GM21528 (cell line): ENCODE data around the gene EML6.

Source experiments
- ATAC-seq: cut with Tn5 transposase; IDR thresholded peaks from one replicate; pipeline ENCODE4 v1.9.1; 2021; ENCODE audit warnings: mild to moderate bottlenecking, moderate library complexity; ENCODE audit not compliant: unreplicated experiment, low FRiP score

Gene EML6

GRCh38 chr2:54789878-54790277 is 66.4 kb downstream of the EML6 start:
- no peak for ATAC-seq

DNA sequence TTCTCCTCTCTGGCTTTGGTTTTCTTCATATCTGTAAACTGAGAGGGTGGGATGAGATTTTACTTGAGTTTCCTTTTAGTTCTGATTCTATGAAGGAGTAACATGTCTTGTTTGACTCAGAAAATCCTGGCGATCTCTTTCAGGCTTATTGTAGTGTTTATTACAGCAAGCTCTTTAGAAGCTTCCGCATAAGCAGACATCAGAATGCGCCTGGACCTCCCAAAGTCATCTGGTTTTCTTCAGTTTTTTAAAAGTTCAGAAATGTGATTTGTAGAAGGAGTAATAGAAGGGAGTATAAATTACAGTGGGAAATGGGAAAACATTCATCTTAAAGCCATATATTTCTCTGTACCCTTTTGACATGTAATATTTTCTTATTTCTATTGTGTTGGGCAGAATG is 68.4 kb downstream of the EML6 start:
- ATAC-seq, result no peak

DNA sequence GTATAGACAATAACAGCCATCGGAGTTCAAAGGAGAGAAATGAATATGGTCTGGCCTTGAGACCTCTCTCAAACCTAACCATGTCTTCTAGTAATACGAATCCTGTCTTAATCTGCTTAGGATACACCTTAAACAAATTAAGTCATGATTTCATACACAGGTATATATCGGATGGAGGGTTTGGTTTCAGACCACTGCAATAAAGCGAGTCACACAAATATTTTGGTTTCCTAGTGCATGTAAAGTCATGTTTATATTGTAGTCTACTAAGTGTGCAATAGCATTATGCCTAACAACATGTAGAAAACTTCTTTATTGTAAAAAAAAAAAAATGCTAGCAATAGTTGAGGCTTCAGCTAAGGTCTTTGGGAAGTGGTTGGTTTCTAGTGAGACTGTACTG is 73.8 kb downstream of the EML6 start:
- ATAC-seq, result no peak

- ATAC-seq, result no peak
These were observed 77.9 kb downstream of the EML6 start for GRCh38 chr2:54801352-54801751.

DNA sequence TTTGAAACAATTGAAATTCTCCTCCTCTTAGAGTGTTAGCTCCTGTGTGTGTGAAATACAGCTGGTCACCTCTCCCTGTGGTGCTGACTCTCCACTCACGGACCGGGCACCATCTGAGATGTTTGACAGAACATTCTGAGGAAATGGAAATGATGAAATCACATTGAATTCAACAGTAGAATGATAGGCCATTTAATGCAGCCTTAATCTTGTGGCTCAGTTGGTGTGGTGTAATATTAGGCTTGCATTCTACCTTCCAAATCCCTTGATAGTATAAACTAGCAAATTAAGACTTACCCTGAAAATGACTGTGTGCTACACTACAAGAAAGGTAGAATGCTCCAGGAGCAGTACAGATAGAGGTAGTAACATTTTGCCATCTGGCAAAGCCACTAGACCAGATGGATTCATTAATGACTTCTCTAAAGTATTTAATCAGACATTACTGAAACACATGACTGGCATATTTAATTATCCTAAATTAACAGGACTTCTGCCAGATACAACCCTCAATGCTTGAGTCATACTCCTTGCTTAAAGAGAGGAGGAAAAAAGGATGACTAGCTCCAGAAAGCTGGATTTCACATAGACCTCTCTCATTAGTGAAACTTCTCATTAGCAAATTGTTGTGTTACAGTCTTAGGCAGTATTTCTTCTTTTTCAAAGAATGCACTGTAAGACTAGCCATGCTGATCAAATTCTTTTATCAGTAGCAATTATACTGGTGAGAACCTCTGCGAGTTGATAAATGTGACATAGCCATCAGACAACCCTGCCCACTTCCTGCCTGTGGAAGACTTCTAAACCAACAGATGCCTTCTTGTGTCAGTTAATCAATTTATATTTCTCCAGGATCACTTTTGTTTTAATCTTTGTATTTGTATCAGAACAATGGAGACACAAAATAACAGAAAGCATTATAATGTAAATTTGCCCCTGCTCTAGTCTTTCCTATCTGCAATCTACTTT is 80.6 kb downstream of the EML6 start:
- no peak for ATAC-seq

GRCh38 chr2:54805255-54805654 is 81.8 kb downstream of the EML6 start:
- ATAC-seq, result no peak

GRCh38 chr2:54806975-54807374 is 83.5 kb downstream of the EML6 start:
- ATAC-seq, result no peak

DNA sequence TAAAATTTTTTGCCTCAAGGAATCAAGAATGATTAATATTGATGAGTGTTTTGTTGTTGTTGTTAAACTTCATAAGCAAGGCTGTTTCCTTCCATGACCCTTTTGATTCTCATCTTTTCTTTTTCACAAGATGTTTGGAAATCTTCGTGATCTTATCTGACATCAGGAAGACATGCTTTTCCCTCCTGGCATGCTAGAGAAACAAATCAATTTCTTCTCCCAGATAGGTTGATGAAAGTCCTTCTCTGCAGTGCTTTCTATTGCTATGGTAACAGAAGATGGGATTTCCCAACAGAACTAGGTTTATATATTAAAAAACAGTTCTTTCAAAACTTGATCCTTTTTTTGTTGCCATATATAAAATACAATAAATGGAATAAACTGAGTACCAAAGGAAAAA is 85.2 kb downstream of the EML6 start:
- ATAC-seq, result no peak

- no peak for ATAC-seq
These were observed 86.4 kb downstream of the EML6 start for GRCh38 chr2:54809819-54810218.

DNA sequence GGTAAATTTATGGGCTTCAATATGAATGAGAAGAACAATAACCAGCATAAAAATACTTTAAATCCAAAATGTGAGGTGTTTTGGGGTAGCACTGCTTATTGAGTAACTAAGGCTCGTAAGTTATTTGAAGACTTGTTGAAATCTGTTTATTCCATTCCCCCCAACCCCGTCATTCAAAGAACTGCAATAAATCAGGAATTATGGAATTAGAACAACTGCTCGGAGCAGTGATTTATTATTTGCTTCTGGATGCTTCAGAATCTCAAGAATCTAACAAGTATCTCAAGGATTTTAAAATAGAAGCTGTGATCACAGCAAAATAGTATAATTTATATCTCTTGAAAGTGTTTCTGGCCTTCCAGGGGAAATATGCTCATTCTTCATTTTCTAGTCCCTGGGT is 86.8 kb downstream of the EML6 start:
- ATAC-seq, result no peak

DNA sequence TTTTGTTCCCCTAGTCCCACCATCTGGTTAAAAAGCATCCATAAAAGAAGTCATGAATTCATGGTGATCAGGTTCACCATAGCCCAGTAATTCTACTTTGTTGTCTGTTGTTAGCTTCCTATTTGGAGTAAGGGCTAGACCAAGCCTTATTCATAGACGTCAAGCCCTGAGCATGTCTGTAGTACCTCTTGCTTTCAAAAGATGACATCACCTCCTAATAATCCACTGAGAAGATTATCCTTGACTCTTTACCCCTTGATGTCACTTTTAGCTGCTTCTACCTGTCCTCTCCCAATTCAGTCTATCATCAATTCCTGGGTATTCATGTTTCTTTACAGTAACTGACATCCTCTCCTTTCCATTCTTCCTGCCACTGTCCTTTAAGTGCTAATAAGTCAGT is 90.1 kb downstream of the EML6 start:
- ATAC-seq, result no peak

- no peak for ATAC-seq
These were observed 91.1 kb downstream of the EML6 start for GRCh38 chr2:54814389-54815147.

DNA sequence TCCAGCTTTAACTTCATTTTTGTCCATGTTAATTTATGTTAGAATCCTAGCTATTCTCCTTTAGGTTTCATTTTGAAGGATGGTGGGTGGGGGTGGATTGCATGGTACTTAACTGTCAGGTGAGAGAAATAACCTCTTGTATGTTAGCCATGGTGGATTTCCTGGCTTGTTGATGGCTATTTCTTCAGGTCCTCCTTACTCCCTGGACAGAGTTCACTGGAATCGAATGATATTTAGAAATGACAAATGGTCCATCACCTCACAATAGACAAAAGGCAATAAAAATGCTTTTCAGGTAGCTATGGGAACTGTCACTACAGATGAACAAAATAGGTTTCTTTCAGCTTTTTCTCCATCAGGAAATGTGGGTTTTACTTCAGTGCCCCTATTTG is 91.7 kb downstream of the EML6 start:
- no peak for ATAC-seq

DNA sequence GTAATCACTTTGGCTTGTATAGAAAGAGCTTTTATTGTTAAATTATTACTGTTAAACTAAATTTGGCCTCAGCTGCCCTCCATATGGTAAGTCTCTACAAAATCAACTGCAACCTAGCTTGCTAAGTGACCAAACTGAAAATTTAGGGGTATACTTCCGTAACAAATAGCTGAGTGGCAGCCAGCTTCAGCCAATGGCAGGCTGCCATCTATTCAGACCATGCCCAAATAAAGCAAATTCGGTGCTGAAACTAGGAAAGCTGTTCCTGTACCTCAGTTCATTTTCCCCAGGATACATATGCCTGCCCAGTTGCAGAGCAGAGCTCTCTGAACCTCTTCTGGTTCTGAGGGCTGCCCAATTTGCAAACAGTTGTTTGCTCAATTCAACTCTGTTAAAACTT is 94.8 kb downstream of the EML6 start:
- ATAC-seq, result no peak

DNA sequence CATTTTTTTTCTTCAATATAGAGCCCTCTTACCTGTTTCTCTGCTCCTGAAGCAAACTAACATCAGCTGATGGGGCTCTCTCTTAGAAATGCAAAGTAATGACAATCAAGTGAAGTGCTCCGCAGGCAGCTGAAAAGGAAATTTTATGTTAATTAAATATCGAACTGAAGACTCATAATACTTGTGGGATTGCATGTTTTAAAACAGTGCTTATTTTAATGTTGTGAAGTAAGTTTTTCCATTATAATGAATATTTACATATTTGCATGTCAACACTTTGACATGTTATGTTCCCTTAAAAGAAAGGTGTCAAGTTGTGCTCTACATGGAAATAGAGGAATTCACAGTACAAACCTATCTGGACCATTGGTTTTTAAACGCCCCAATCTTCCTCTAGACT is 97.1 kb downstream of the EML6 start:
- ATAC-seq, result no peak

DNA sequence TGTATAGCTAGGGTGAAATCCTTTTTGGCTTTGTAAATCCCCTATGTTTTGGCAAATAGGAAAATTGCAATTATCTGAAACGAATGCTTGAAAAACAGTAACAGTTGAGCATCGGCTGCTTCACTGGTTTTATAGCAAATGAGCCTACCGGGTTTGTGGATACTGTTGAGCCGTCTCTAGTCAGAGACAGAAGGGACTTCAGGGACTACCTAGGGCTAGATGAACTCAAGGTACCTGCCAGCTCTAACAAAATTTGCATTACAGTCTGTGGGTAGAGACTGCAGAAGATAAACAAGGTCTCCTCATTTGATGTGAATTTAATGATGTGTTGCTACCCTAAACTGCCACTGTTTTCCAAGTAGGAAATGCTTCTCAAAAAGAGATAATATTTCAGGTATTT is 101.1 kb downstream of the EML6 start:
- ATAC-seq, result no peak

- no peak for ATAC-seq
These were observed 107.1 kb downstream of the EML6 start for GRCh38 chr2:54830546-54830945.

- no peak for ATAC-seq
These were observed 108.0 kb downstream of the EML6 start for GRCh38 chr2:54831480-54831879.

DNA sequence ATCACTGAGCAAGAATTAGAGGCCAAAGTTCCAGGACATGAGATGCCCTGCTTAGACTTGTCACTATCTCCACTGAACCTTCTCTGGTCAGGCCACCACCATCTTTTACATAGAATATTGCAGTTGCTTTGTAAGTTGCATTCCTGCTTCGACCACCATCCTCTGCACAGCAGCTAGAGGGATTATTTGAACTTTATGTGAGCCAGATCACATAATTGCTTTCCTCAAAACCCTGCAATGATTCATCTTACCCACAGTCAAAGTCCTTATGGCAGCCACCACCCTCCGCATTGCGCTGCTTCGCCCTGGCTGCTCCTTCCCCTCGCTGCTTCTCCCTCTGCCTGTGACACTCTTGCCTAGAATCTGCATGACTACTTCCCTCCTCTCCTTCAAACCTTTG is 111.3 kb downstream of the EML6 start:
- ATAC-seq, result no peak

DNA sequence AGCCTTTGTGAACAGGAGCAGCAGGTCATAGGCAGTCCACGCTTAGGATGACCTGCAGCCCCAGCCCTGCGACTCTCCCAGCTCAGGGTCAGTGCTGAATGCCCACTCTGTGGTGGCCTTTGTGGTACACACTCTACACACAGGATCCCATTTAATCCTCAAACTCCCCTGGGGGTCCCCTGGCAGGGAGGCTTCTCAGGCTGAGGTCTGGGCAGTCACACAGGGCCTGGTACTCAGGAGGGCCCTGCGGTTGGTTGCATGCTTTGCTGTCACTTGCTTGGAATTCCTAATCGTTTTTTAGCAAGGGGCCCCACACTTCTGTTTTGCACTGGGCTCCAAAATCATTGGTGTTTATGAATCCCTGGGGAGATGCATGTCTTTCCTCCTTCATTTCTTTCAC is 113.0 kb downstream of the EML6 start:
- no peak for ATAC-seq

- no peak for ATAC-seq
These were observed 115.1 kb downstream of the EML6 start for GRCh38 chr2:54838585-54839035.
